RWPE1 (cell line): ENCODE data around the gene ZNF740.

Experiments
- CTCF ChIA-PET: fragments of 350-600 bp; sonication (Branson Sonifier 250); formaldehyde crosslinking; extraction: SDS; loops from one replicate; lab custom pipeline; 2021; lab: Yijun Ruan, JAX
- POLR2A ChIA-PET: fragments of 400-600 bp; formaldehyde crosslinking; extraction: SDS; loops from one replicate; lab custom pipeline; 2020; ENCODE audit warnings: antibody characterized with exemption; ENCODE audit not compliant: low non-redundant PET; lab: Yijun Ruan, JAX
- DNase-seq: peaks from one replicate; pipeline ENCODE4 v3.0.0; 2012; ENCODE audit warnings: low spot score
- H3K27ac ChIP-seq: fragments of 450-650 bp; 2 replicates; pipeline ENCODE4 v1.5.1; 2017
- CTCF ChIP-seq: fragments of 450-650 bp; conservative IDR thresholded peaks from 2 replicates; pipeline ENCODE4 v1.5.1; 2017; ENCODE audit warnings: low read depth, mild to moderate bottlenecking

Gene ZNF740

GRCh38 chr12:53226815-53227214 is 46.3 kb downstream of the ZNF740 start:
- peak overlapping the region; percentile 99 for H3K27ac ChIP-seq
- no peak for DNase-seq
- no peak for TF ChIP-seq CTCF
- POLR2A ChIA-PET, result no interaction called here
- CTCF ChIA-PET, result no interaction called here

- DNase-seq, result no peak
- H3K27ac ChIP-seq, result peak overlapping the region; percentile 99
- TF ChIP-seq CTCF, result no peak
- CTCF ChIA-PET, result no interaction called here
- POLR2A ChIA-PET, result no interaction called here
Measured at GRCh38 chr12:53227341-53227740, 46.8 kb downstream of the ZNF740 start.

- DNase-seq, result no peak
- ChIA-PET POLR2A (no interaction called here), CTCF (no interaction called here)
- H3K27ac ChIP-seq, result peak overlapping the region; percentile 99
- TF ChIP-seq CTCF, result no peak
Measured at GRCh38 chr12:53227836-53228235, 47.3 kb downstream of the ZNF740 start.

GRCh38 chr12:53229454-53229853 is 48.9 kb downstream of the ZNF740 start:
- POLR2A ChIA-PET, result no interaction called here
- CTCF ChIA-PET, result interaction anchor here (0.5 kb wide), 1 partner anchor 434 kb away, joined by 3 read pairs; no protein-coding TSS in a partner anchor
- H3K27ac ChIP-seq, result peak overlapping the region; percentile 98
- TF ChIP-seq CTCF, result no peak
- DNase-seq, result no peak

GRCh38 chr12:53230108-53230845 is 49.8 kb downstream of the ZNF740 start:
- no peak for TF ChIP-seq CTCF
- ChIA-PET CTCF (interaction anchor here (0.6 kb wide), 1 partner anchor 48 kb away, joined by 4 read pairs; no protein-coding TSS in a partner anchor), POLR2A (no interaction called here)
- DNase-seq, result peak; percentile 84
- H3K27ac ChIP-seq, result peak overlapping the region; percentile 98

- POLR2A ChIA-PET, result interaction anchor here (0.6 kb wide), 2 partner anchors 12 to 358 kb away, joined by 3 to 5 read pairs; no protein-coding TSS in a partner anchor
Measured at GRCh38 chr12:53231671-53231920, 51.1 kb downstream of the ZNF740 start.

More at GRCh38 chr12:53231671-53231920, 51.1 kb downstream of the ZNF740 start:
- peak overlapping the region; percentile 98 for H3K27ac ChIP-seq
- CTCF ChIA-PET, result no interaction called here
- TF ChIP-seq CTCF, result no peak
- no peak for DNase-seq
